COR-L47 (cell line): ENCODE measurements around the gene BCAS4.
"Not testable (repeated sequence)": the region's sequence is repeated elsewhere in the genome, so short reads cannot be mapped to it uniquely, and the experiment has no call there.

Experiments
- DNase-seq: peaks from one replicate; lab custom pipeline; 2025; lab: John Stamatoyannopoulos, UW

BCAS4 gene

GRCh38 chr20:50876063-50876685 lies 81.3 kb downstream of the BCAS4 start:
- no peak for DNase-seq

- no peak for DNase-seq
Observed at GRCh38 chr20:50876816-50877215, 82.0 kb downstream of the BCAS4 start.

- DNase-seq, result no peak
Observed at GRCh38 chr20:50877232-50877743, 82.4 kb downstream of the BCAS4 start.

DNA sequence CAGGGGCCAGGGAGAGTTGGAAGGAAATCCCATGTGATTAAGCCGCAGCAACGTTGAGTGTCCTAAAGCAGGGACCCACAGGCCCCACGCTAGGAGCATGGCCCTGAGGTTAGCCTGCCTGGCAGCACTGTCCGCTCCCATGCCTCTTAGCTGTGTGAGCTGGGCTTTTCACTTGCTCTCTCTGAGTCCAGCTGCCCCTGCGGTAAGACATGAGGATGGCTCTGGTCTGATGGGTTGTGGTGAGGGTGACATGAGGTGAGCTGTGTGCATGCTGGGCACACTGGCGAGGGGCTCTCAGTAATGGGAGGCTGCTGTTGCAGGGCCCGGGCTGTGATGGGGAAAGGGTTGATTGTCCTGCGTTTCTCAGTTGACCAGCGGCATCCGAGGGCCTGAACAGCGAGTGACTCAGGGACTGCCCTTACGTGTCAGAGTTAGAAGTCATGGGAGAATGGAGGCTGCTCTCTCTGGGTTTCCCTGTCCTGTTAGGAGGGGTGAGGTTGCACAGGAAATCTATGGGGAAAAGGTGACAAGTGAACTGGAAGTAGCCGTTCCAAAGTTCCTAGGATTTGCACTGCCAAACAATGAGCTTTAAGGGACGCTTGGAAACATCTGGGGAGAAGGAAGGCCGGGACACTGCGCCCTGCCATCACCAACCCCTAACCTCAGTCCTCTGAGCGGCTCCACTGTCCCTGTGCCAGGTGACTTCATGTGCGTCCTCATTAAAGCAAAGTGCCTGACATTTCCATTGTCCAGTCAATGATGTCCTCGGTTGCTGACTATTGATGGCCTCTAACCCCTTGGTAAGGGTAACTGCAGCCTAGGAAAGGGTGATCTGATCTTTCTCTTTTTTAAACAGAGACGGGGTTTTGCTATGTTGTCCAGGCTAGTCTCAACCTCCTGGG lies 85.0 kb downstream of the BCAS4 start:
- no peak for DNase-seq

DNA sequence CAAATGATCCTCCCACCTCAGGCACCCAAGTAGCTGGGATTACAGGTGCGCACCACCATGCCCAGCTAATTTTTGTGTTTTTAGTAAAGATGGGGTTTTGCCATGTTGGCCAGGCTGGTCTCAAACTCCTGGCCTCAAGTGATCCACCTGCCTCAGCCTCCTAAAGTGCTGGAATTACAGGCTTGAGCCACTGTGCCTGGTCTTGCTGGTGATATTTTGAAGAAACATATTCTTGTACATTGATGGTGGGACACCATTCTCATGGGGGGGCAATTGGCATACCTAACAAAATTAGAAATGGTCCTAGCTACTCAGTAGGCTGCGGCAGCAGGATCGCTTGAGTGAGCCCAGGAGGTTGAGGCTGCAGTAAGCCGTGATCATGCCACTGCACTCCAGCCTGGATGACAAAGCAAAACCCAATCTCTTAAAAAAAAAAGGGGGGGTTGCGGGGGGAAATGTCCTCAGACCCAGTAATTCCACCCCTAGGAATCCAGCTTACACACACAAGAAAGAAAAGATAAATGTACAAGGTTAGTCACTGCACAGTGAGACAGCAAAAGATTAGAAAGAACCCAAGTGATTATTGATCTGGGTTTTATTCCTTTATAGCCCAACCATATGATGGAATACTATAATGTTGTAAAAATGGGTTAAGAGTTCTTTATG lies 87.0 kb downstream of the BCAS4 start:
- not testable (repeated sequence) for DNase-seq

GRCh38 chr20:50883856-50884255 lies 89.0 kb downstream of the BCAS4 start:
- DNase-seq, result no peak

DNA sequence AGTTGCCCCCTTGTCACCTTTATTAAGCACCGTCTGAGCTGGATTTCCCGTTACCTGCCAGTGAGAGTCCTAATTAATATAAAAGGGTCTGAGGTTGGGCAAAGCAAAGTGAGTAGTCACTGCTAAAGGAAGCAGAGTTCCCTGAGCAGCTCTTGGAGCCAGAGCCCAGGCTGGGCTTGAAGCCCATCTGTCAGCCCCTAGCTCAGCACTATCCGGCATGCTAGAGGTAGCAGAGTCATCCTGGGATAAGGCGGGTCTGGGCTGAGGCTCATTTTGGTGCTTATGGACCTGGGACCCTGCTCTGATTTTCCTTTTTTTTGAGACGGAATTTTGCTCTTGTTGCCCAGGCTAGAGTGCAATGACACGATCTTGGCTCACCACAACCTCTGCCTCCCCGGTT lies 90.2 kb downstream of the BCAS4 start:
- no peak for DNase-seq

DNA sequence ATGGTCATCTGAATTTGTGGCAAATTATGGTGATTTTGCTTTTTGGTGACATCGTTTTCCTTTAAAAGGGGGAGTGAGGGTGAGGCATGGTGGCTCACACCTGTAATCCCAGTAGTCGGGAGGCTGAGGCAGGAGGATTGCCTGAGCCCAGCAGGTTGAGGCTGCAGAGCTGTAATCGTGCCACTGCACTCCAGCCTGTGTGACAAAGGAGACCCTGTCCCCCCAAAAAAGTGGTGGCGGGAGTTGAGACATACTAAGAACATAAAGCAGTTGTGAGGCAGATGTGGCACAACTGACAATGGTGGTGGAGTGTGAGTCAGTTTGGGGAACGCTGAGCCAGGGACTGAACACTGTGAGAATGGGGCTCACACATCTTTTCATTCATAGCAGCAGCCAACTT lies 90.9 kb downstream of the BCAS4 start:
- no peak for DNase-seq

DNA sequence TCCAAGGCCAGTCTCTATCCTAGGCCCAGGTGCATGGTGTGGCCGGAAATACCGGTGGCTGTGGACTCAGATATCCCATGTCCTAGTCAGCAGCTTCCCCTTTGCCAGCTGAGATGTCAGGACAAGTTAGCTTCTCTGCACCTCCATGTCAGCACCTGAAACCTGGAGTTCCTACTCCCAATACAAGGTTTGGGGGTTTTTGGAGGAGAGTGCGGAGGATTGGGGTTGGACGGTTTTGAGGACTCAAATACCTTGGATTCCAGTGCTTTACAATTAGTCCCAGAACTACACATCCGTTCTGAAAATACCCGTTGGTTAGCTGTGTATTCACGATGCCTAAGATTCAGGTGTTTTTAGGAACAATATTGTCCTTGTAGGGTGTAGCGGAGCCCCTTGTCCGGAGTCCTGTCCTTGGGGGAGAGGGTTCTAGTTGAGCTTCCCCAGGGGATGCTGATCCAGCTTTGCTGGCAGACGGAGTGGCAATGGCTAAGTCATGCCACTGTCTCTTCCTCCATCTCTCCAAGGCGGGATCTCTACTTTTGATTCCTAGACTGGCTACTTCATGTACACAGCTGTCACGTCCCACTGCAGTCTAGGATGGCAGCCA lies 91.4 kb downstream of the BCAS4 start:
- no peak for DNase-seq

DNA sequence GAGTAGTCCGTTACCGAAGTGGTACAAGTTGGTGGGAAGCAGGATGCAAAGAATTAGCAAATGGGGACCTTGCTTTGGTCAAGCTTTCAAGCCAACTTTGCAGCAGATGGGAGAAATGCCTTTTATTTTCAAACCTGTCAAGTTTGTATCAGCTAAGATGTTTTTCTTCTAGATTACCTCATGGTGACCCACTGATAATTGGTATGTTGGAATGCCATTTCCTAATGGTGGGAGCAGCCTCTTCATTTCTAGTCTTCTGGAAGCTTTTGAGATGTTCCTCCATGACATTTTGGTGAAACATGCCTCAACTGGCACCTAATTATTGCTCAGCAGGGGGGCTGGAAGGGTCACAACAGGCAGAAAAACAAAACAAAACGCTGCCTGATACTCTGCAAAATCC lies 92.7 kb downstream of the BCAS4 start:
- no peak for DNase-seq

DNA sequence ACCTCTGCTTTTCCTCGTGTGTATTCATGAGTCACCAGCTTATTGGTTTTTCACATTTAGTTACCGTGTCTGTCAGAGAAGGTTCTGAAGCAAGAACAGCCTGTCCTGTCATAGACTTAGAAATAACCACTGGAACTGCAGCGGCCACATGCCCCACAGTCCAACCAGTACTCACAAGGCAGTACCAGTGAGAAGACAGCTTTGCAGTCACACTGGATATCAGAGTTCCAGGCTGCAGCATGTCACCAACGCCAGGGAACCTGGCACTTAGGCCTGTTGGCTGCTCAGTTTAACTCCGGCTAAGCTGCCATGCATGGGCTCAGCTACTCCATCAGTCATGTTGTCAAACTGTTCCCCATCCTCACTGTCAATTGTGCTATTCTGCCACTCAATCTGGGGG lies 96.3 kb downstream of the BCAS4 start:
- DNase-seq, result no peak

DNA sequence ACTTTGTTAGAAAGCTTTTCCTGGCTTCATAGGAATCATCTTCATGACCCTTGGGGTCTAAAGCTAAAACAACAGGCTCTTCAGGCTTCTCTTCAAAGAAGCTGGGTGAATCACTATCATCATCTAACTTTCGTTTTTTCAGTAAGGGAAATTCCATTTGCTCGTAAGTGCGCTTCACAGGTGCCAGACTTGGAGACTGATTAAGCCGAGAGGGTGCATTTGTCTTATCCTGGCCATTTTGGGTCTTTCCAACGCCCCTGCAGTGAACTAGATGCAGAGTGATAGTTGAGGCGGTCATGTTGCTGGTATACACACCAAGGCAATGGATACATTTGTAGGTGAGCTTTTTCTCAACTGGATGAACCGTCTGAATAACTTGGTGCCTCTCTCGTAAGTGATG lies 97.5 kb downstream of the BCAS4 start:
- DNase-seq, result no peak

GRCh38 chr20:50893620-50894019 lies 98.8 kb downstream of the BCAS4 start:
- DNase-seq, result no peak

DNA sequence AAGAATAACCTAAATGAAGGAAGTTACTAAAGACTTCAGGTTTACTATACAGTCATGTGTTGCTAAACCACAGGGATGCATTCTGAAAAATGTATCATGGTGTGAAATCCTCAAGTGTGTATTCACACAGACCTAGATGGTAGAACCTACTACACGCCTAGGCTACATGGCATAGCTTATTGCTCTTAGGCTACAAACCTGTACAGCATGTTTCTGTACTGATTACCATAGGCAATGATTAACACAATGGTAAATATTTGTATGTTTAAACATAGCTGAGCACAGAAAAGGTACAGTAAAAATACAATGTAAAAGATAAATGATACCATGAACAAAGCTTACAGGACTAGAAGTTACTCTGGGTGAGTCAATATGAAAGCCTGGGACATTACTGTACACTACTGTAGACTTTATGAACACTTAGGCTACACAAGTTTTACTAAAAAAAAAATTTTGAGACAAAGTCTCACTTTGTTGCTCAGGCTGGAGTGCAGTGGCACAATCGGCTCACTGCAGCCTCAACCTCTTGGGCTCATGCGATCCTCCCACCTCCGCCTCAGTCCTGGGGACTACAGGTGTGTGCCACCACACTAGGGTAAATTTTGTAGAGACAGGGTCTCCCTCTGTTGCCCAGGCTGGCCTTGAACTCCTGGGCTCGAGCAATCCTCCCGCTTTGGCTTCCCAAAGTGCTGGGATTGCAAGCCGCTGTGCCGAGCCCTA lies 100.4 kb downstream of the BCAS4 start:
- no peak for DNase-seq

DNA sequence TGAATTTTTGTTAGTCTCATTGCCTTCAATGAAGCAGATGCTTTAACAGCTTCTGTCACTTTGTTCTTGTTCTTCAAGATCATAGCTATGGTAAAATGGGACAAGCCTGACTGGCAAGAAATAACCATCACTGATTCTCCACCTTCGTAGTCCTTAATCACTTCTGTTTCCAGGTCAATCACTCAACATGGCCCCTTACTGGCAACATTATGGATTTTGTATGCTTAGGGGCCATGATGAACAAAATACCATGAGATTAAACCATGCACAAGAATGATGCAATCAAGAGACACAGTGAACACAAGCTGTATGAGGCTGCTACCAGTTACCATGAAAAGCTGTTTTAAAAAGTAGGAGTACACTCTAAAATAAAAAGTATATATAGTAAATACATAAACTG lies 103.6 kb downstream of the BCAS4 start:
- no peak for DNase-seq

DNA sequence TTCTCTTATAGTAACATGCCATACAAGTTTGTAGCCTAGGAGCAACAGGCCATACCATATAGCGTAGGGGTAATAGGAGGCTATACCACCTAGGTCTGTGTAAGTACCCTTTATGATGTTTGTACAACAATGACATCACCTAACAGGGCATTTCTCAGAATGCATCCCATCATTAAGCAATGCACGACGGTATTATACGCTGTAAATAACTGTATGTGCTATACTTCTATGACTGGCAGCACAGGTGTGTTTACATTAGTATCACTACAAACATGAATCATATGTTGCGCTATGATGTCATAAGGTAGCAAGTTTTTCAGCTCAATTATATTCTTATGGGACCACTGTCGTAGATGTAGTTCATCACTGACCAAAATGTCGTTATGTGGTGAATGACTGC lies 105.4 kb downstream of the BCAS4 start:
- DNase-seq, result no peak

DNA sequence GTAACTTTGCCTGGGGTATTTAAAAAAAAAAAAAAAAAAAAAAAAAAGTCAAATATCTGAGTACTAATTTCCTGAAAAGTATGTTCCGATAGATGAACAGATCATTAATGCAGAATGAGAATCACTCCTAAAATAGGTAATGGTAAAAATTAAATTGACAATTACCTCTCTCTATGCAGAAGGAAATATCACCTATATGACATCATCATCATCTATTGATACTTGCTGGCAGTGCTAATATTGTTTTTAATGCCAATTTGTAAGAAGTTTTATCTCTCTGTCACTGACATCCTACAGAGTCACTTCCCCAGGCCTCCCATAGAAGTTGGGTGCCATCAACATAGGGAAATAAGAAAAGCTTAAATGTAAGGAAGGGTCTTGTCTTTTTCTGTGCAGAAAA lies 106.4 kb downstream of the BCAS4 start:
- no peak for DNase-seq

DNA sequence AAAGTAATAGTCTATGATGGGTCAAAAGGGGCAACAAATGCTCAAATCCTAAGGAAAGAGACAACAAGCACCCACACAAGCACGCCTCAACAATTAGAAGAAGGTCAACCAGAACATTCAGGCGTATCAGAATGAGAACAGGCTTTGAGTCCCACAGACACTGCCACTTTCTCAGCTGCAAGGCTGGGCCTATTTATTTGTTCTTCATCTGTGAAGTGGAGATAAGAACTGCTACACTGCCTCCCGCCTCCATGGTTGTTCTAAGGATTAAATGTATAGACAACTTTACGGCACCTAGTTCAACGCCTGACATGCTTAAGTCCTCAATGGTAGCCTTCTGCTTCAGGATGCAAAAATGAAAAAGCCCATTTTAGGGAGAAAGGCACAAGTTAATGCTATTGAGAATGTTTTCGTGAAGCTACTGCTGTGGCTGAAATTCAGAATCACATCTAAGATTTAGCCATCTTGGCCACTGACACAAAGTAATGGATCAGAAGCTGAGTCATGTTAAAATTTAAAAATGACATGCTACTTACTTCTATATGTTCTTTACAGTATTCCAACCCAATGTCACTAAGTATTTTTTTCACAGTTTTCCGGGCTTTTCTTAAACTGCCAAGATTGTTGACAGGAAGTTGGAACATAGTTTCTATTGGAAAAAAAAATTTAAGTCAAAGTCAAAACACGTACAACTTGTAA lies 108.6 kb downstream of the BCAS4 start:
- no peak for DNase-seq

GRCh38 chr20:50904067-50904570 lies 109.3 kb downstream of the BCAS4 start:
- no peak for DNase-seq

DNA sequence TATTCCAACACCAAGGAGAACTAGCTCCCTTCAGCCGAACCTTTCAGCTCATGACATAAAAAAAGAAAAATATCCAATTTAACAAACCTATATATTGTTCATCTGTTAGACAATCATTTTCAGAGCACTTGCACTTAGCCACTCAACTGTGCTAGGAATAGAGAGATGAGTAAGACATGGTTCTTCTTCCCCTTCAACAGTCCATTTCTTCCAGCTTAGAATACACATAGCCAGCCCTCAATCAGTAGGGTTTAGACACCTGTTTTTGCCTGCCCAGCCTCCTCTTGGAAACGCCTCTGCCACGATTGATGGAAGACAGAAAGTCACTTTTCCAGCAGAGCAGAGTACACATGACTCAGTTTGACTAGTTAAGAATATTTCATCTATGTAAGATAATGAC lies 114.6 kb downstream of the BCAS4 start:
- DNase-seq, result no peak

DNA sequence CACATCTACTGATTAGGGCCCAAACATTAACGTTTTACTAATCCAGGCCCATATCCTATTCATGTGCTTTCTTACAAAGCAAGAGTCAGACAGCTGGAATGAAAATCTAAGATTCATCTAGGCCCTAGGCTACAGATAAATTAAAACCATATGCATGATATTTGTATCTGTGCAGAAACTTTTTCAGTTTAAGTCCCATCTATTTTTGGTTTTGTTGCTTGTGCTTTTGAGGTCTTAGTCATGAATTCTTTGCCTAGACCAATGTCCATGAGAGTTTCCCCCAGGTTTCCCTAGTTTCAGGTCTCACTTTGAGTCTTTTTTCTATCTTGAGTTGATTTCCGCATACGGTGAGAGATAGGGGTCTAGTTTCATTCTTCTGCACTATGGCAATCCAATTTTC lies 116.2 kb downstream of the BCAS4 start:
- DNase-seq, result no peak
